Fibroblast of mammary gland (primary cell): ENCODE measurements around the gene KIF6.
A peak's percentile ranks its signal among the peaks of the same experiment; 100 is the strongest.

ENCODE experiments used
- DNase-seq: peaks from one replicate; pipeline ENCODE4 v3.0.0-alpha.2; 2010; ENCODE audit warnings: low read depth
- H3K4me3 ChIP-seq: 2 replicates; pipeline ENCODE4 v1.5.1; 2011; ENCODE audit warnings: low read depth, mild to moderate bottlenecking, low read length, moderate library complexity; ENCODE audit not compliant: control insufficient read depth
- TF ChIP-seq, protein P1 (sequence below): conservative IDR thresholded peaks from 2 replicates; pipeline ENCODE4 v1.5.1; 2011; ENCODE audit warnings: low read depth, low read length, inconsistent platforms; ENCODE audit not compliant: control insufficient read depth, insufficient read depth

The KIF6 gene

DNA sequence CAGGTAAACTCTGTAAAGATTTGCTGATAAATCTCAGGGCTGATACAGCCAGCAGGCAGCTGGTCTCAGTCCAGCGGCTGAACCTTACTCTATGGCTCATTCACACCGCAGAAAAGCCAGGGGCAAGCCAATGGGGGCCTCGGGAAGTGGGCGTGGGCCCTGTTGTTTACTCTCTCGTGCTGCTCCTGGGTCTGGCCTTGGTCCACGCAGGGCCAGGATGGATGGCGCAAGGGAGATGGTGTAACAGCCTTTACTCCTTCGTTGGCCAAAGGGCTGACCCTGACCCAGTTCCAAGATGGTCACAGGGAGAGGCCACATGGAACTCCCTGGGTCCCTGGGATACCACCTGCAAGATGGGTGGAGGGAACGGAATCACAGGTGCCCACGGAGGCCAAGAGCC lies 427.1 kb downstream of the KIF6 start:
- no peak overlapping the region for H3K4me3 ChIP-seq
- DNase-seq = no peak
- TF ChIP-seq, protein P1, sequence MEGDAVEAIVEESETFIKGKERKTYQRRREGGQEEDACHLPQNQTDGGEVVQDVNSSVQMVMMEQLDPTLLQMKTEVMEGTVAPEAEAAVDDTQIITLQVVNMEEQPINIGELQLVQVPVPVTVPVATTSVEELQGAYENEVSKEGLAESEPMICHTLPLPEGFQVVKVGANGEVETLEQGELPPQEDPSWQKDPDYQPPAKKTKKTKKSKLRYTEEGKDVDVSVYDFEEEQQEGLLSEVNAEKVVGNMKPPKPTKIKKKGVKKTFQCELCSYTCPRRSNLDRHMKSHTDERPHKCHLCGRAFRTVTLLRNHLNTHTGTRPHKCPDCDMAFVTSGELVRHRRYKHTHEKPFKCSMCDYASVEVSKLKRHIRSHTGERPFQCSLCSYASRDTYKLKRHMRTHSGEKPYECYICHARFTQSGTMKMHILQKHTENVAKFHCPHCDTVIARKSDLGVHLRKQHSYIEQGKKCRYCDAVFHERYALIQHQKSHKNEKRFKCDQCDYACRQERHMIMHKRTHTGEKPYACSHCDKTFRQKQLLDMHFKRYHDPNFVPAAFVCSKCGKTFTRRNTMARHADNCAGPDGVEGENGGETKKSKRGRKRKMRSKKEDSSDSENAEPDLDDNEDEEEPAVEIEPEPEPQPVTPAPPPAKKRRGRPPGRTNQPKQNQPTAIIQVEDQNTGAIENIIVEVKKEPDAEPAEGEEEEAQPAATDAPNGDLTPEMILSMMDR = no peak

DNA sequence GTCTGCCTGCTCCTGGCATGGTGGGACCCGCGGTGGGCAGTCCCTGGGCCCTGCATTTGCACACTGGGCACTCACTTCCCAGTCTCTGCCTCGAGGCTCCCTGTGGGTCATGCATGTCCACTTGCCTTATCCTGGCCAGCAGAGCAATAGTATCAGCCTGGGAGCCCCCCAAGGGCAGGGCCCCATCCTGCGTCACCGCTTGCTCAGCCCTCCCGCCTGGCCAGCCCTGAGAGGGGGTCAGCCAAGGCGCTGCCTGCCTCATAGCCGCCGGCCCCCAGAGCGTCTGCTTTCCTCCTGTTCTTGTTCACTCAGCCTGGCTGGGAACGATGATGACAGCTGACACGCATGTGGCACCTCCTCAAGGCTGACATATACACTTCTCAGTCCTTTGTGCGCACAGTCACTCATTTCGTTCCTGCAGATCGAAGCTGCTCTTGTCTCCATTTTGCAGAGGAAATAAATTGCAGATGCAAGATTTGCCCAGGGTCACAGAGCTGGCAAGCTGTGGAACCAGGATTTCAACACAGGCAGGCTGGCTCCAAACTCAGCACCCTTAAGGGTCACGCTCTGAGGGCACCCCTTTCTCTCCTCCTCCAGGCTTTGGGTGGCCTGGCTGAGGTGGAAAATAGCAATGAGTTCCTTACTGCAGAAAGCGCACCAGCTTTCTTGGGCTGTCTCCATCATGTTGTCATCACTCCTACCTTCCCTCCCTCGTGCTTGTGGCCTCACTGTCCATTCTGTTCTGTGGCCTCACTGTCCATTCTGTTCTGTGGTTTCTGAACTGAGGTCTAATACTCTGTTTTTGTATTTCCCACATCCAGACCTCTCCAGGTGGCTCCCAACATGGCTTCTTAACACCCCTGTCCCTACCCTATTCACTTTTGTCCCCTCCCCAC lies 428.2 kb downstream of the KIF6 start:
- TF ChIP-seq, protein P1 = no peak

GRCh38 chr6:39295611-39296011 lies 429.6 kb downstream of the KIF6 start:
- TF ChIP-seq, protein P1 = no peak
- no peak overlapping the region for H3K4me3 ChIP-seq
- no peak for DNase-seq

More for the DNA sequence above, 428.2 kb downstream of the KIF6 start:
- peak; percentile 47 for DNase-seq
- no peak overlapping the region for H3K4me3 ChIP-seq

GRCh38 chr6:39294899-39295298 lies 430.3 kb downstream of the KIF6 start:
- no peak for DNase-seq
- H3K4me3 ChIP-seq = no peak overlapping the region
- TF ChIP-seq, protein P1 = no peak

- no peak overlapping the region for H3K4me3 ChIP-seq
- no peak for DNase-seq
- TF ChIP-seq, protein P1 = no peak
Observed at GRCh38 chr6:39294133-39294532, 431.1 kb downstream of the KIF6 start.

- TF ChIP-seq, protein P1 = no peak
- DNase-seq = no peak
- H3K4me3 ChIP-seq = no peak overlapping the region
Observed at GRCh38 chr6:39292637-39293036, 432.6 kb downstream of the KIF6 start.

- H3K4me3 ChIP-seq = no peak overlapping the region
- DNase-seq = no peak
- TF ChIP-seq, protein P1 = no peak
Observed at GRCh38 chr6:39289490-39289889, 435.7 kb downstream of the KIF6 start.
